HepG2 (cell line): ENCODE data around the gene TRPC4AP. TPM values are rescaled to one million over a fixed set of nuclear protein-coding genes. Genes with fewer than 3 reads are reported as not detected.
A peak's percentile ranks its signal among the peaks of the same experiment; 100 is the strongest.

Source experiments
- CBFB ChIP-seq: sonication (generic); formaldehyde crosslinking; IDR thresholded peaks from 2 replicates; pipeline ENCODE4 v1.4.0; 2020; ENCODE audit warnings: missing genetic modification reagents
- CBX2 ChIP-seq, 2 experiments: fragments of 200-600 bp in 1 of 2; sonication (generic); formaldehyde crosslinking in 1 of 2; IDR thresholded peaks; 2 replicates each; pipeline versions ENCODE4 v1.7.0 to v1.8.1; 2018 to 2022; ENCODE audit warnings: low read depth in 2 of 2, low read length in 1 of 2, mild to moderate bottlenecking in 1 of 2, missing genetic modification reagents in 1 of 2
- CBX5 ChIP-seq: sonication (generic); formaldehyde crosslinking; IDR thresholded peaks from 2 replicates; pipeline ENCODE4 v1.4.0; 2020; ENCODE audit warnings: missing genetic modification reagents, borderline replicate concordance
- E2F2 ChIP-seq: sonication (generic); formaldehyde crosslinking; IDR thresholded peaks from 2 replicates; pipeline ENCODE4 v1.4.0; 2020; ENCODE audit warnings: missing genetic modification reagents, borderline replicate concordance
- FOXC1 ChIP-seq: sonication (generic); formaldehyde crosslinking; IDR thresholded peaks from 2 replicates; pipeline ENCODE4 v1.8.0; 2022; ENCODE audit warnings: mild to moderate bottlenecking, missing genetic modification reagents, borderline replicate concordance
- GATAD2A ChIP-seq: IDR thresholded peaks from 2 replicates; pipeline ENCODE4 v1.6.1; 2016
- GLMP ChIP-seq: sonication (generic); formaldehyde crosslinking; IDR thresholded peaks from 2 replicates; pipeline ENCODE4 v1.9.0; 2021; ENCODE audit warnings: missing genetic modification reagents, mild to moderate bottlenecking, borderline replicate concordance
- HNRNPUL1 ChIP-seq: fragments of 200-400 bp; formaldehyde crosslinking; IDR thresholded peaks from 2 replicates; pipeline ENCODE4 v1.6.1; 2017; ENCODE audit warnings: low read depth, mild to moderate bottlenecking, low read length, moderate library complexity
- IKZF1 ChIP-seq: fragments of 450-650 bp; IDR thresholded peaks from 2 replicates; pipeline ENCODE4 v1.7.1; 2016
- KDM4B ChIP-seq: sonication (generic); formaldehyde crosslinking; IDR thresholded peaks from 2 replicates; pipeline ENCODE4 v1.4.0; 2020; ENCODE audit warnings: missing genetic modification reagents
- NONO ChIP-seq, 2 experiments: fragments of 450-650 bp in 1 of 2; sonication (generic) in 1 of 2; formaldehyde crosslinking in 1 of 2; IDR thresholded peaks in 1 of 2; conservative IDR thresholded peaks in 1 of 2; 2 replicates each; pipeline versions ENCODE4 v1.6.1 to v1.8.0; 2017 to 2022; ENCODE audit warnings: mild to moderate bottlenecking in 1 of 2, missing genetic modification reagents in 1 of 2, moderate library complexity in 1 of 2
- NR0B2 ChIP-seq: sonication (generic); formaldehyde crosslinking; IDR thresholded peaks from 2 replicates; pipeline ENCODE4 v1.4.0; 2020; ENCODE audit warnings: mild to moderate bottlenecking, missing genetic modification reagents
- PAX8 ChIP-seq: sonication (generic); formaldehyde crosslinking; IDR thresholded peaks from 2 replicates; pipeline ENCODE4 v1.8.0; 2022; ENCODE audit warnings: mild to moderate bottlenecking, missing genetic modification reagents, borderline replicate concordance
- PHF8 ChIP-seq: sonication (generic); formaldehyde crosslinking; IDR thresholded peaks from 2 replicates; pipeline ENCODE4 v1.5.0; 2020; ENCODE audit warnings: missing genetic modification reagents
- PLRG1 ChIP-seq: fragments of 450-650 bp; conservative IDR thresholded peaks from 2 replicates; pipeline ENCODE4 v1.6.1; 2016
- PRPF4 ChIP-seq: fragments of 200-400 bp; formaldehyde crosslinking; IDR thresholded peaks from 2 replicates; pipeline ENCODE4 v1.6.1; 2016; ENCODE audit warnings: low read length, low read depth; ENCODE audit not compliant: poor library complexity, severe bottlenecking
- SETDB1 ChIP-seq: sonication (generic); formaldehyde crosslinking; IDR thresholded peaks from 2 replicates; pipeline ENCODE4 v1.5.1; 2020; ENCODE audit warnings: missing genetic modification reagents, mild to moderate bottlenecking, borderline replicate concordance
- SOX5 ChIP-seq: IDR thresholded peaks from 2 replicates; pipeline ENCODE4 v1.6.1; 2016; ENCODE audit warnings: borderline replicate concordance
- TAF15 ChIP-seq: fragments of 200-400 bp; formaldehyde crosslinking; IDR thresholded peaks from one replicate; pipeline ENCODE4 v1.6.1; 2018; ENCODE audit warnings: mild to moderate bottlenecking, low read depth, low read length; ENCODE audit not compliant: poor library complexity, severe bottlenecking
- TOE1 ChIP-seq: sonication (generic); formaldehyde crosslinking; IDR thresholded peaks from 2 replicates; pipeline ENCODE4 v1.4.0; 2020; ENCODE audit warnings: mild to moderate bottlenecking, missing genetic modification reagents
- TP53 ChIP-seq: sonication (generic); formaldehyde crosslinking; conservative IDR thresholded peaks from 2 replicates; pipeline ENCODE4 v1.4.0; 2020; ENCODE audit warnings: missing genetic modification reagents
- ZFAT ChIP-seq: sonication (generic); formaldehyde crosslinking; conservative IDR thresholded peaks from 2 replicates; pipeline ENCODE4 v1.8.1; 2023; ENCODE audit warnings: missing genetic modification reagents, inconsistent platforms
- ZFP36L2 ChIP-seq: sonication (generic); formaldehyde crosslinking; IDR thresholded peaks from 2 replicates; pipeline ENCODE4 v1.4.0; 2020; ENCODE audit warnings: missing genetic modification reagents
- ZNF234 ChIP-seq: sonication (generic); formaldehyde crosslinking; conservative IDR thresholded peaks from 2 replicates; pipeline ENCODE4 v1.5.1; 2020; ENCODE audit warnings: mild to moderate bottlenecking, missing genetic modification reagents
- ZNF253 ChIP-seq: sonication (generic); formaldehyde crosslinking; IDR thresholded peaks from 2 replicates; pipeline ENCODE4 v1.8.0; 2022; ENCODE audit warnings: mild to moderate bottlenecking, missing genetic modification reagents, borderline replicate concordance
- ZNF33A ChIP-seq: sonication (generic); formaldehyde crosslinking; IDR thresholded peaks from 2 replicates; pipeline ENCODE4 v1.5.1; 2020; ENCODE audit warnings: missing genetic modification reagents, mild to moderate bottlenecking, moderate library complexity, borderline replicate concordance
- ZNF569 ChIP-seq: sonication (generic); formaldehyde crosslinking; IDR thresholded peaks from 2 replicates; pipeline ENCODE4 v1.5.0; 2020; ENCODE audit warnings: mild to moderate bottlenecking, missing genetic modification reagents, moderate library complexity, borderline replicate concordance
- polyA plus RNA-seq, 8 experiments: library from polyadenylated mRNA; depleted of rRNA in 3 of 8; stranded (reverse) in 7 of 8; unstranded in 1 of 8; fragments of >200 nt; fragmentation: Illumina TruSeq in 4 of 8; extraction: Trizol in 4 of 8; gene quantifications; 2 replicates each; pipeline versions ENCODE4 v1.2.1 to v1.2.3, GENCODE V29; 2011 to 2016; ENCODE audit warnings: low read depth in 4 of 8, missing spikeins in 1 of 8, mixed read lengths in 1 of 8; ENCODE audit not compliant: insufficient read depth in 1 of 8
- total RNA-seq, 5 experiments: library from RNA; depleted of rRNA; stranded (reverse); fragments of >200 nt; fragmentation: Illumina TruSeq; extraction: Trizol; gene quantifications; 2 replicates each; pipeline ENCODE4 v1.2.3, GENCODE V29; 2016; ENCODE audit warnings: low read depth in 1 of 5
- TF ChIP-seq, protein P1 (sequence below): IDR thresholded peaks from 2 replicates; pipeline ENCODE4 v1.6.1; 2016; ENCODE audit warnings: missing biosample characterization, missing genetic modification reagents, low read depth

TRPC4AP gene
- total and polyA plus RNA-seq, 2 of the 13 experiments (the other 11 are each of a cell fraction or from before 2014, with no cell fraction given) = 136 to 137 TPM

DNA sequence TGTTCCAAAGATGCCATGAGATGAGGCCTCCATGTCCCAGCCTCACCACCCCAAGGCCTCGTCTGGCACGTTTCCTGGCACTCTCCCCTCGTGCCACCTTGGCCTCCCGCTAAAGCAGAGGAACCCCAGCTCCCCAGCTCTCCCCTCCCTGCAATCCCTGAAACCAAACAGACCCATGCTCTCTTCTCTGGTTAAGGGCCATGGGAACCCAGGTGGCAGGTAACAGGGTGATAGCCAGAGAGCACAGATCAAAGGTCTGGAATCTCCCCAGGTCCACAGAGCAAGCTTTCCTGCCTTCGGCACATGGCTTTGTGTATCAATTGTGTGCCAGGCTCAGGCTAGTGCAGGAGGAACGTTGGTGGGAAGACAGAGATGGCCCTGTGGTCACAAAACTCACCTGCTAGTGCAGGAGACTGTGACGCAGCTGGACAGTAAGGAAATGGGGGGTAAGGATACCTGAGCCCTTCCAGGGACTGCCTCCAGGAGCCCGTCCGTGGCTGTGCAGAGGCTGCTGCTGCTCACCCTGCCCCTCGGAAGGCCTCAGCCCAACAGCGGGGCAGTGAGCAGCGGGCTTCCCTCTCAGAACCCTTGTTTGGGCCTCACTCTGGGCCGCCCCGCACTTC, 98.0 kb downstream of the TRPC4AP start (continued):
- TF ChIP-seq ZNF253 (CRISPR knock-in tag) (no peak), KDM4B (CRISPR knock-in tag) (no peak), CBFB (CRISPR knock-in tag) (no peak), GLMP (no peak), ZNF234 (no peak), NR0B2 (CRISPR knock-in tag) (no peak), CBX5 (no peak), FOXC1 (peak; percentile 74), GATAD2A (peak; percentile 61; the same call in 1 of the 2 replicates), HNRNPUL1 (no peak), SETDB1 (CRISPR knock-in tag) (no peak), ZNF33A (CRISPR knock-in tag) (no peak), TAF15 (no peak), ZNF569 (CRISPR knock-in tag) (no peak), ZFAT (CRISPR knock-in tag) (no peak), IKZF1 (no peak), PRPF4 (no peak), PLRG1 (no peak), NONO (IDR thresholded peaks at IDR 0.05) (no peak), NONO (CRISPR knock-in tag; conservative IDR thresholded peaks at IDR 0.05) (0 out of 2 replicates have a peak, but pooled peaks have one; percentile 19), PAX8 (no peak), TOE1 (CRISPR knock-in tag) (no peak), ZFP36L2 (CRISPR knock-in tag) (no peak), PHF8 (CRISPR knock-in tag) (no peak), SOX5 (peak; percentile 67), E2F2 (CRISPR knock-in tag) (no peak), TP53 (no peak), CBX2 (IDR thresholded peaks at IDR 0.05; ENCODE audit: low read depth, low read length) (no peak), CBX2 (CRISPR knock-in tag; IDR thresholded peaks at IDR 0.05; ENCODE audit: low read depth) (no peak)
- TF ChIP-seq, protein P1, sequence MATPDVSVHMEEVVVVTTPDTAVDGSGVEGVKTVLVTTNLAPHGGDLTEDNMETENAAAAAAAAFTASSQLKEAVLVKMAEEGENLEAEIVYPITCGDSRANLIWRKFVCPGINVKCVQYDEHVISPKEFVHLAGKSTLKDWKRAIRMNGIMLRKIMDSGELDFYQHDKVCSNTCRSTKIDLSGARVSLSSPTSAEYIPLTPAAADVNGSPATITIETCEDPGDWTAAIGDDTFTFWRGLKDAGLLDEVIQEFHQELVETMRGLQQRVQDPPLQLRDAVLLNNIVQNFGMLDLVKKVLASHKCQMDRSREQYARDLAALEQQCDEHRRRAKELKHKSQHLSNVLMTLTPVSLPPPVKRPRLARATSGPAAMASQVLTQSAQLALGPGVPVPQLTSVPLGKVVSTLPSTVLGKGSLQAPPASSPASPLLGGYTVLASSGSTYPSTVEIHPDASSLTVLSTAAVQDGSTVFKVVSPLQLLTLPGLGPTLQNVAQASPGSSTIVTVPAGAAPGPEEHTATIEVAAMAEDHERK (CRISPR knock-in tag) = no peak
